ENCODE measurements around the gene ABCA3. TPM values are rescaled to one million over a fixed set of nuclear protein-coding genes. Genes with fewer than 3 reads are reported as not detected.

ABCA3 gene
- total RNA-seq, 4 donors from 2014 or later, result 2.7 to 15.0 (median 10.9) TPM

DNA sequence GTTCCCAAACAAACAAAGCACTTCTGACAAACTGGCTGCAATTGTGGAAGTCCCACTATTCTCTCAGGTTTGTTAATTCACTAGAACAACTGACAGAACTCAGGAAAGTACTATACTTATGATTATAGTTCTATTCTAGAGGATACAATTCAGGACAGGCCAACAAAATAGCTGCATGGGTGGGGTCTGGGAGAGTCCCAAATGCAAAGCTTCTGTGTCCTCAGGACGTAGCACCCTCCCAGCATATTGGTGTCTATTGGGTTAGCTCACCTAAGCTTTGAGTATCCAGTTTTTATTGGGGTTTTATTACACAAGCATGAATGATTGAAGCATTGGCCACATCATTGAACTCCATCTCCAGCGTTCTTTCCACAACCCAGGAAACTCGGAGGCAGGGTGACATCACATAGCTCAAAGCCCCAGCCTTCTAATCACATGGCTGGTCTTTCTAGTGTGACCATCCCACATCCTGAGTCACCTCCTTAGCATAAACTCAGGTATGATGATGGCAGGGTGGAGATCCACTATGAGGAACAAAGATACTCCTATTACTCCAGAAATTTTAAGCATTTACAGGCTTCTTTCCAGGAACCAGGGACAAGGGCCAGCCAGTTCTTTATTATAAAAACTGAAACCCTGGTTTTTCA is 44.8 kb upstream of the ABCA3 start:
- no peak overlapping the region for H3K27ac ChIP-seq
- no peak overlapping the region for H3K4me3 ChIP-seq
- in situ Hi-C loops (cut with MboI; ENCODE audit: low sequenced_read_pairs in 4 of 4), result no loop called here
- DNase-seq (no peak), ATAC-seq (no peak)
- no peaks in the 10 kb centered on the region for H3K9me3 ChIP-seq
- TF ChIP-seq POLR2A (IDR thresholded peaks at IDR 0.05) (no peak), CTCF (IDR thresholded peaks at IDR 0.05 in 4 of 5, conservative IDR thresholded peaks at IDR 0.05 in 1 of 5) (no peak)
- no peaks in the 10 kb centered on the region for H3K4me1 ChIP-seq
- intact Hi-C loops (cut with DNase I; ENCODE audit: low total_unique reads), result no loop called here
- no peaks in the 10 kb centered on the region for H3K27me3 ChIP-seq
- no peaks in the 10 kb centered on the region for H3K36me3 ChIP-seq

DNA sequence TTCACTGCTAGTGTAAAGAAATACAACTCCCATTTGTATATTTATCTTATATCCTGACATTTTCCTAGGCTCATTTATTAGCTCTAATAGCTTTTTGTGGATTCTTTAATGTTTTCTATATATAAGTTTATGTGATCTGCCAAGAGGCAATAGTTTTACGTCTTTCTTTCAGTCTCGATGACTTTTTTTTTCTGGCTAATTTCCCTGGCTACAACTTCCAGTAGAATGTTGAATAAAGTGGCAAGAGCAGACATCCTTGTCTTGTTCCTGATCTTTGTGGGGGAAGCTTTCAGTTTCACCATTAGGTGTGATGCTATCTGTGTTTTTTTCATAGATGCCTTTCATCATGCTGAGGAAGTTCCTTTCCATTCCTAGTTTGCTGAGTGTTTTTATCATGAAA is 43.9 kb upstream of the ABCA3 start:
- DNase-seq (no peak), ATAC-seq (no peak)
- TF ChIP-seq POLR2A (IDR thresholded peaks at IDR 0.05), result no peak
- TF ChIP-seq CTCF (IDR thresholded peaks at IDR 0.05 in 4 of 5, conservative IDR thresholded peaks at IDR 0.05 in 1 of 5), result no peak
- no peak overlapping the region for H3K4me3 ChIP-seq
- H3K36me3 ChIP-seq, result no peaks in the 10 kb centered on the region
- H3K9me3 ChIP-seq, result no peaks in the 10 kb centered on the region
- in situ Hi-C loops (cut with MboI; ENCODE audit: low sequenced_read_pairs in 4 of 4), result no loop called here
- no peak overlapping the region for H3K27ac ChIP-seq
- no peaks in the 10 kb centered on the region for H3K27me3 ChIP-seq
- intact Hi-C loops (cut with DNase I; ENCODE audit: low total_unique reads), result no loop called here
- H3K4me1 ChIP-seq, result no peaks in the 10 kb centered on the region

- no peaks in the 10 kb centered on the region for H3K27me3 ChIP-seq
- in situ Hi-C loops (cut with MboI; ENCODE audit: low sequenced_read_pairs in 4 of 4) (no loop called here), intact Hi-C loops (cut with DNase I; ENCODE audit: low total_unique reads) (no loop called here)
- ATAC-seq (no peak), DNase-seq (no peak)
- no peaks in the 10 kb centered on the region for H3K36me3 ChIP-seq
- no peak overlapping the region for H3K27ac ChIP-seq
- H3K9me3 ChIP-seq, result no peaks in the 10 kb centered on the region
- no peak for TF ChIP-seq POLR2A (IDR thresholded peaks at IDR 0.05)
- no peak for TF ChIP-seq CTCF (IDR thresholded peaks at IDR 0.05 in 4 of 5, conservative IDR thresholded peaks at IDR 0.05 in 1 of 5)
- H3K4me1 ChIP-seq, result no peaks in the 10 kb centered on the region
- no peak overlapping the region for H3K4me3 ChIP-seq
Observed at GRCh38 chr16:2383501-2383900, 43.0 kb upstream of the ABCA3 start.

DNA sequence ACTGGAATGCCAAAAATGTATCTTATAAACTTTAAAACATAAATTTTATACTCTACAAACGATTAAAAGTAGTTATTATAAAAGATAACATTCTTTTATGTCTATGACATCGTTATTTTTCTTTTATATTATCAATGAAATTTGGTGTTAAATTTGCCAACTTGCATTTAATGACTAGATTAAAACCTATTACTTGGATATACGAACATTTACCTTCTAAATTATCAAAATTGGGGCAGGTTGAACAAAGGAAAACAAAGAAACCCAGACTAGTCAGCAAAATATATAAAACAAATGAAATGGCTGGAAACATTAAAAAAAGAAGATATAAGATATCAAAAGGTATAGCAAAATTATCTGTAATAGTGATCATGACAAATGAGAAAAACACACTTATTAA is 34.1 kb upstream of the ABCA3 start:
- in situ Hi-C loops (cut with MboI; ENCODE audit: low sequenced_read_pairs in 4 of 4), result no loop called here

More for the DNA sequence above, 34.1 kb upstream of the ABCA3 start:
- no peaks in the 10 kb centered on the region for H3K4me1 ChIP-seq
- H3K27me3 ChIP-seq, result no peaks in the 10 kb centered on the region
- intact Hi-C loops (cut with DNase I; ENCODE audit: low total_unique reads), result no loop called here
- TF ChIP-seq CTCF (IDR thresholded peaks at IDR 0.05 in 4 of 5, conservative IDR thresholded peaks at IDR 0.05 in 1 of 5) (no peak), POLR2A (IDR thresholded peaks at IDR 0.05) (no peak)
- H3K36me3 ChIP-seq, result no peaks in the 10 kb centered on the region
- H3K9me3 ChIP-seq, result no peaks in the 10 kb centered on the region
- H3K27ac ChIP-seq, result no peak overlapping the region
- ATAC-seq, result no peak
- no peak overlapping the region for H3K4me3 ChIP-seq
- DNase-seq, result no peak

Data from gastrocnemius medialis (tissue), 4 donors.